ENCODE results near the gene NSUN2. TPM values are rescaled to one million over a fixed set of nuclear protein-coding genes. Genes with fewer than 3 reads are reported as not detected.

The NSUN2 gene
- polyA plus RNA-seq, 3 donors, result 24.4 to 63.4 (median 25.6) TPM

DNA sequence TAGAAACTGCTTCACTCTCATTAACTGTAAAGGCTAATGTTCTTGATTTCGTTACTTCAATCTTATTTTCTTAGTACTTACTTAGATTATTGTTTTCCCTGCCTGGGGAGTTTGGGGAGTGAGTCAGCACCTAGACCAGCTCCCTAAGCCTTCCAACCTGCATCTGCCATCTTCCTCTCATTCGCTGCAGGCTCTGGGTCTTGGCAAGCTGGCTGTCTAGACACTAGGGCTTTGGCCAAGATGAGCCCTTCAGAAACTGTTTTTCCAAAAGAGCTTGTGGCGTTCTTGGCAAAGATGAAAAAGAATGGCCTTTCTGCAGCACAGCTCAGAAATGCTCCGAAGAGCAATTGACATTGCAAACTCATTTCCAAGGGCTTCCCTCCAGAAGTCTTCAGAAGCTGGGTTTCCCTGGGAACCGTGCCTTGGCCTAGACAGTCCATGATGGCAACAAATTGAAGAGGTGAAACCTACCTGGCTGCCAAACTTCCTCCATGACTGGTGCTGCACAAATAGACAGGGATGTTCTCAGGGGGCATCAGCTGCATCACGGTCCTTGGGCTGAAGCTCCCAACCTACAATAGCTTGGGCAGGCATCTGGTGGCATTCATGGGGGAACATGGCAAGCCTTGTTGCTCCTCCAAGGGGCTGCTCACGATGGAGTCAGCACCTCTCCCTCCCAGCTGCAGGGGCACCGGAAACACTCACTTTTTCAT, 76.6 kb downstream of the NSUN2 start:
- no peaks in the 10 kb centered on the region for H3K36me3 ChIP-seq (replicated peaks in 1 of 2; ENCODE audit: control insufficient read depth in 1 of 2, insufficient read depth in 2 of 2, low read length in 2 of 2)
- H3K79me2 ChIP-seq (ENCODE audit: insufficient read depth, low read length), result no peaks in the 10 kb centered on the region
- H4K20me1 ChIP-seq (ENCODE audit: insufficient read depth, low read length), result no peaks in the 10 kb centered on the region
- H3K27me3 ChIP-seq (ENCODE audit: control insufficient read depth in 2 of 2, insufficient read depth in 2 of 2, low read length in 2 of 2), result no peaks in the 10 kb centered on the region
- peaks cover 0 to 22% (median 4%) of the 10 kb centered on the region in 7 donors for H3K9me3 Mint-ChIP-seq
- no peaks in the 10 kb centered on the region for H3K4me1 ChIP-seq (ENCODE audit: control insufficient read depth in 1 of 2, insufficient read depth in 2 of 2, low read length in 2 of 2)
- 85% methylated on average over 5 of the region's 8 CpGs for WGBS (ENCODE audit: insufficient coverage)
- no peak for DNase-seq
- intact Hi-C loops (cut with micrococcal nuclease), result no loop called here
- H3K27me3 Mint-ChIP-seq (ENCODE audit: low read depth in 3 of 3), result peaks cover 0 to 5% (median 5%) of the 10 kb centered on the region in 3 donors
- peak overlapping the region in 1 of 7 donors; percentile 4 for H3K27ac Mint-ChIP-seq
- no peak overlapping the region for H3K9ac ChIP-seq (ENCODE audit: insufficient read depth, low read length, poor library complexity, severe bottlenecking)
- no peak overlapping the region for H3K4me2 ChIP-seq (replicated peaks; ENCODE audit: extremely low read depth, low read length, poor library complexity, severe bottlenecking)
- no peaks in the 10 kb centered on the region for H3K36me3 Mint-ChIP-seq
- peaks cover 0 to 4% of the 10 kb centered on the region in 2 donors for H3K9me3 ChIP-seq (replicated peaks in 1 of 2; ENCODE audit: control insufficient read depth in 1 of 2, insufficient read depth in 1 of 2, low read length in 2 of 2)
- no peak overlapping the region for H3K4me3 ChIP-seq (replicated peaks in 1 of 3; ENCODE audit: low read depth in 2 of 3, low read length in 3 of 3)
- H3K4me1 Mint-ChIP-seq, result no peaks in the 10 kb centered on the region
- no peak overlapping the region for H3K27ac ChIP-seq (ENCODE audit: low read depth in 1 of 2, low read length in 2 of 2)
- TF ChIP-seq, protein P1, sequence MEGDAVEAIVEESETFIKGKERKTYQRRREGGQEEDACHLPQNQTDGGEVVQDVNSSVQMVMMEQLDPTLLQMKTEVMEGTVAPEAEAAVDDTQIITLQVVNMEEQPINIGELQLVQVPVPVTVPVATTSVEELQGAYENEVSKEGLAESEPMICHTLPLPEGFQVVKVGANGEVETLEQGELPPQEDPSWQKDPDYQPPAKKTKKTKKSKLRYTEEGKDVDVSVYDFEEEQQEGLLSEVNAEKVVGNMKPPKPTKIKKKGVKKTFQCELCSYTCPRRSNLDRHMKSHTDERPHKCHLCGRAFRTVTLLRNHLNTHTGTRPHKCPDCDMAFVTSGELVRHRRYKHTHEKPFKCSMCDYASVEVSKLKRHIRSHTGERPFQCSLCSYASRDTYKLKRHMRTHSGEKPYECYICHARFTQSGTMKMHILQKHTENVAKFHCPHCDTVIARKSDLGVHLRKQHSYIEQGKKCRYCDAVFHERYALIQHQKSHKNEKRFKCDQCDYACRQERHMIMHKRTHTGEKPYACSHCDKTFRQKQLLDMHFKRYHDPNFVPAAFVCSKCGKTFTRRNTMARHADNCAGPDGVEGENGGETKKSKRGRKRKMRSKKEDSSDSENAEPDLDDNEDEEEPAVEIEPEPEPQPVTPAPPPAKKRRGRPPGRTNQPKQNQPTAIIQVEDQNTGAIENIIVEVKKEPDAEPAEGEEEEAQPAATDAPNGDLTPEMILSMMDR (IDR thresholded peaks at IDR 0.05), result no peak
- H3K4me3 Mint-ChIP-seq, result no peak overlapping the region
- H2AFZ ChIP-seq (ENCODE audit: insufficient read depth, low read depth, low read length, poor library complexity, severe bottlenecking), result no peak overlapping the region

DNA sequence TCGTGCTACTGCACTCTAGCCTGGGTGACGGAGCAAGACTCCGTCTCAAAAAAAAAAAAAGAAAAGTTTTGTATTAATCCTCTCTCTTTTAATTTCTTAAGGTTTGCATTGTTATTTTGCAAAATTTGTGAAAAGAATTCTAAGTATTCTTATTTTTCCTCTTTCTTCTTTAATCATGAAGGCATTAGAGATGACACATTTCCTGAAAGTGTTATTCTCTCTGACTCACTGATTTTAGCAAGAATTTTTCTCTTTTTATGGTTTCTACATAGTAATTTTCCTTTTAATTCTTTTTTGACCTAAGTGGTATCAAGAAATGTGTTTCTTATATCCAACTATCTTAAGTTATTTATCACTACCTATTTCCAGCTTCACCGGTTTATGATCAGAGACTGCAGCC, 78.0 kb downstream of the NSUN2 start:
- Histone ChIP-seq H2AFZ (ENCODE audit: insufficient read depth, low read depth, low read length, poor library complexity, severe bottlenecking) (no peak overlapping the region), H3K9ac (ENCODE audit: insufficient read depth, low read length, poor library complexity, severe bottlenecking) (no peak overlapping the region), H3K27ac (ENCODE audit: low read depth in 1 of 2, low read length in 2 of 2) (no peak overlapping the region), H3K36me3 (replicated peaks in 1 of 2; ENCODE audit: control insufficient read depth in 1 of 2, insufficient read depth in 2 of 2, low read length in 2 of 2) (no peaks in the 10 kb centered on the region), H3K4me1 (ENCODE audit: control insufficient read depth in 1 of 2, insufficient read depth in 2 of 2, low read length in 2 of 2) (no peaks in the 10 kb centered on the region), H4K20me1 (ENCODE audit: insufficient read depth, low read length) (no peaks in the 10 kb centered on the region), H3K4me2 (replicated peaks; ENCODE audit: extremely low read depth, low read length, poor library complexity, severe bottlenecking) (no peak overlapping the region), H3K9me3 (replicated peaks in 1 of 2; ENCODE audit: control insufficient read depth in 1 of 2, insufficient read depth in 1 of 2, low read length in 2 of 2) (peaks cover 0 to 4% of the 10 kb centered on the region in 2 donors), H3K79me2 (ENCODE audit: insufficient read depth, low read length) (no peaks in the 10 kb centered on the region), H3K4me3 (replicated peaks in 1 of 3; ENCODE audit: low read depth in 2 of 3, low read length in 3 of 3) (no peak overlapping the region), H3K27me3 (ENCODE audit: control insufficient read depth in 2 of 2, insufficient read depth in 2 of 2, low read length in 2 of 2) (no peaks in the 10 kb centered on the region)
- Mint-ChIP-seq H3K36me3 (no peaks in the 10 kb centered on the region), H3K9me3 (peaks cover 0 to 19% (median 3%) of the 10 kb centered on the region in 7 donors), H3K27ac (no peak overlapping the region), H3K4me1 (no peaks in the 10 kb centered on the region), H3K4me3 (no peak overlapping the region), H3K27me3 (ENCODE audit: low read depth in 3 of 3) (peaks cover 2 to 4% (median 3%) of the 10 kb centered on the region in 3 donors)
- intact Hi-C loops (cut with micrococcal nuclease), result no loop called here
- TF ChIP-seq, protein P1 (IDR thresholded peaks at IDR 0.05), result no peak
- no CpG with 5 or more reads among the region's 4 CpGs for WGBS (ENCODE audit: insufficient coverage)
- no peak for DNase-seq

All from CD14-positive monocyte (primary cell).